NCI-H2107 treated with DMSO at 0.1 percent for 48 hours (cell line): Measurements from ENCODE around the gene ATP10B.

Experiments used
- DNase-seq: peaks from one replicate; lab custom pipeline; 2025; ENCODE audit not compliant: unreplicated experiment; lab: John Stamatoyannopoulos, UW

Gene ATP10B

DNA sequence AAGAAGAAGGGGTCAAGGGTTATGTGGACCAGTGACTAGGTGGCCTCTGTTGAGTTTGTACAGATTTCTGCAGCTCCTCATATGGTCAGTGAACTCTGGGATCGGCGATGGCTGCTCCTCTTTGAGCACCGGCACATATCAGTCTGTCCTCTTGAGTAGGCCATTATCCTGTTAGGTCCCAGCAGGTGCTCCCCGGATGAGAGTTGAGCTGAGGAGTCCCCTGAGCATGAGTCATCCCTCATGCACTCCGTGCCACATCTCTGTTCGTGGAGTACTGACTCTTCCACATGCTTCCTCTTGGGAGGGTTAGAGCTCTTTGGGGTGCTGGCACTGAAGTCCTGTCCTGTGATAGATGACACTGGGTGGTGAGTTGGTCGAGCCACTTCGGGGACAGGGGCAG, 286.6 kb downstream of the ATP10B start:
- no peak for DNase-seq

DNA sequence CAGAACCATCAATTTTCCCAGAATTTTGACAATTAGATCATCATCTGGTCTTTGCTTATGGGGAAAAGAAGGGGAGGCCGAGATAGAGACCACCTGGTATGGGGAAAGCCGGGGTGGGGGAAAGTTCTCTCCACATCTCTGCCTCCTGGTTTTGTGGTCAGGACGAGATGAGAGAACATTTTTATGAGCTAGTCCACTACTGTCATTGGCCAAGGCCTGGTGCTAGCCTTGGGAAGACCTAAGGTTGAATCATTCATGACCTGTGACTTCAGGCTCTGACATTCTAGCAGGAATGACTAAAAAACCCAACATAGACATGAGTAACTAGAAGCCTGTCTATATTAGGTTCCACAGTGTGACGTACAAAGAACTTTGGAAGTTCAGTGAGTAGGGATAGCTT, 295.2 kb downstream of the ATP10B start:
- no peak for DNase-seq

DNA sequence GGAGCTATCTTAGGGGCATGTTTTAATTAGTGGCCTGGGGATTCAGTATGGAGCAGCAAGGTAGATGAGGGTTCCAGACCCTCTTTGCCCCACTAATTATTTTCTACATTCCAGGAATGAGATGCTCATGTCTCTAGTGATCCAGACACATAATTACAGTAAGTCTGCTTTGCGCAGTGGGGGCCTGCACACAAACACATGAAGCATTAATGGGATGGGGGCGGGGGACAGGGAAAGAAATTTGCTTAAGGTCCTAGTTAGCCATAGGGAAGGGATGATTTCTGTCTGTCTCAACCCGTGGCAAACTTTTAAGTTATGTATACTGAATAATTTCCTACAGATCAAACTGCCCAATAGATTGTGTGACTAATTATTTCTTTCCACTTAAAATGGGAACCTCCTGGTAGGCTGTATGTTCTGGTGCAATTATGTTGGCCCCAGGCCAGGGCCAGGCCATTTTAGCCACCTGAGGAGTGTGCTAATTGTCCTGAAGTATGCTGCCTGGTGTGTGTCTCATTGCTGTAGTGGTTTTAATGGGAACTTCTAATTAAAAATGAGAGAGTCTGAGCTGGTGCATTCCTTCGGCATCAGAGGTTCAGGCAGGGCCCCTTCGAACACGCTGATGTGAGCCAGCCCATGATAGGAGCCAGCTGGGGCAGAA, 295.9 kb downstream of the ATP10B start:
- DNase-seq, result no peak

DNA sequence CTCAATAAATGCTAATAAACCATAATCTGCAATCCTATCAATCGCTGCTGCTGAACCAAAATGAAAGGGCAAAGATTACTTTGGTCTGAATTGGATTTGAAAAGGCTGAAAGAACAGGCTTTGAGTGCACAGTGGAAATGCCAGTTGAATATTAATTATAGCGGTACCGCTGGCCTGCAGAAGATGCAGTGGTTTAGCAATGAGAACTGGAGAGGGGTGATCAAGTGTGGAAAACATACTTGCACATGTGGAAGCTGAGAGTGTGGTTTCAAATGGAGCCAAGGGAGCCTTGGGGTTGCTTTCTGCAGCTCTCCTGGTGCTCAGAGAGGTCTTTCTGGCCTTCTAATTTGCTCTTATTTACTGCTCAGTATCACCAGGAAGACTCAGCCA, 296.4 kb downstream of the ATP10B start:
- no peak for DNase-seq

DNA sequence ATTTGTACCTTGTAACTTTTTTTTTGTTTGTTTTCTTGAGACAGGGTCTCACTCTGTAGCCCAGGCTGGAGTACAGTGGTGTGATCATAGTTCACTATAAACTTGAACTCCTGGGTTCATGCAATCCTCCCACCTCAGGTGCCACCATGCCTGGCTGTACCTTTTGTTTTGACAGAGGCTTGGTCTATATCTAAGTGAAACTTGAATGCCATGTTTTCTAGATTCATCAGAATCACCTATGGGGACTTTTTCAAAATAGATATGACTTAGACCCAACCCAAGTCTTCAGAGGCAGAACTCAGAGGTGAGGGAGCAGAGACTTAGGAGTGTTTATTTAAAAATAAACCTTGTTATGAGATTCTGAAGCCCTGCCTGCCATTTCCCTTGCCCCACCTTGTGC, 301.9 kb downstream of the ATP10B start:
- DNase-seq, result no peak

DNA sequence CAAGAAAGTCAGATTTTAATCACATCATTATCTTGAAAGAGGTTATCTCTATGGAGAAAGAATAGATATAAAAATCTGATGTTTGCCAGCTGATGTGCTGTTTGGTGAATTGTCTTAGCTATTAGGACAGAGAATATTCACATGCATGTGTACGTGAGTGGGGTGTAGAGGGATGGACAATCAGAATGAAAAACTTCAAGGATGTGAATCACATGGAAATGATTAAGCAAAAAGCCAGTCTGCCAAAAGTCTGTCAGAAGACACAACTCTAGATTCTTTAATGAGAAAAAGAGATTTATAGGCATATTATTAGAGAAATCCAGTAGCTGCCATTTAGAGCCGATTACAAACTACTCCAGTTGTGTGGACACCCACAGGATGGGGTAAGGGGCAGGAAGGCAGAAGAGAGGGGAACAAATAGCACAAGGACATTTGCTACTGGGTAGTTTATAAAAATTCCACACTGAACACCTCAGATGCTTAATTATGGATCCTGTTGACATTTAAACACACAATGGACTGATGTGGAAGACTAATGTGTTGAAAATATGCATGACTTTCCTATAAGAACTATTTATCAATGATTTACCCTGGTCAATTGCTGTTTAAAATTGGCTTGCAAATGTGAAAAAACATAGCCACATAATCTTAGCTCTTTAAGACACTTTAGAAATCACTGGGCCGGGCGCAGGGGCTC, 302.9 kb downstream of the ATP10B start:
- DNase-seq, result no peak

DNA sequence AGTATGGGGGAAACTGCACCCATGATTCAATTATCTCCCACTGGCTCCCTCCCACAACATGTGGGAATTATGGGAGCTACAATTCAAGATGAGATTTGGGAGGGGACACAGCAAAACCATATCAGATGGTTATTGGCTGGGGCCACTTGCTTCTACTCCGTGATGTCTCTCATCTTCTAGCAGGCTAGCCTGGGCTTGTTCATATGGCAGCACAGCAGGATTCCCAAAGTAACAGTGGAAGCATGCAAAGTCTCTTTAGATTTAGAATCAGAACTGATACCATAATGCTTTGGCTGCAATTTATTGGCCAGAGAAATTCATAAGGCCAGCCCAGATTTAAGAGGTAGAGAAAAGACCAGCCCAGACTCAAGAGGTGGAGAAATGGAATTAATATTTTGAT, 304.1 kb downstream of the ATP10B start:
- no peak for DNase-seq

DNA sequence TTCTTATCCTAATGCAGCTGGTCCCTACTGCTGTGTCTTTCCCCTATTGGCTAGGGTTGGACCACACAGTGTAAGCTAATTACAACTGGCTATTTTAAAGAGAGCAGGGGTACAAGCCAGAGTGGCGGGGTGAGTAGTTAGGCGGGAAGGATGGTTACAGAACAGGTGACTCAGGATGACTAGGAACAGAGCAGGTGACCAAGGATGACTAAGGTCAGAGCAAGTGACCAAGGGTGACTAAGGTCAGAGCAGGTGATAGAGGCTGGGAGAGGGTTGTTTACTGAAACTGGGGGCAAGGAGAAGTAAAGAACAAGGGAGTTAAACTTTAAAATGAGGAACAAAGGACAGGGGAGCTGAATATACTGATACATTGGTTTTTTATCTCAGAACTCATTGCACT, 304.9 kb downstream of the ATP10B start:
- no peak for DNase-seq

DNA sequence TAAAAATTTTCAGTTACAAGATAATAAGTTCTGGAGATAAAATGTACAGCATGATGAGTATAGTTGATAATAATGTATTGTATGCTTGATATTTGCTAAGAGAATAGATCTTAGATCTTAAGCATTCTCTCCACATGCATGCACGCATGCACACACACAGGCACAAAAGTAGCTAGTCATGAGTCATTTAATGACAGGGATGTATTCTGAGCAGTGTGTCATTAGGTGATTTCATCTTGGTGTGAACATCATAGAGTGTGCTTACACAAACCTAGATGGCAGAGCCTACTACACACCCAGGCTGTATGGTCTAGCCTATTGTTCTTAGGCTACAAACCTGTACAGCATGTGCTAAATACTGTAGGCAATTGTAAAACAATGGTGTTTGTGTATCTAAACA, 306.2 kb downstream of the ATP10B start:
- no peak for DNase-seq

DNA sequence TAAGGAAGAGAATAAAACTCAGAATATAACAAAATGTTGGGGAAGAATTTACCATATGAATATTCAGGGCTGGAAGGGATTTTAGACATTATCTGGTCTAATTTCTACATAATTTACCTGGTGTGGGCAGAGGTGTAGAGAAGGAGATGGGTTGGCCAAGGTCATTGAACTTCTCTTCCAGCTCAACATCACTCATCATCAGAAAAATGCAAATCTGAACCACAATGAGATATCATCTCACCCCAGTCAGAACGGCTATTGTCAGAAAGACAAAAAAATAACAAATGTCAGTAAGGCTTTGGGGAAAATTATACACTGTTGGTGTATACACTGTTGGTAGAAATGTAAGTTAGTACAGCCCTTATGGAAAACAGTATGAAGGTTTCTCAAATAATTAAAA, 308.6 kb downstream of the ATP10B start:
- no peak for DNase-seq

DNA sequence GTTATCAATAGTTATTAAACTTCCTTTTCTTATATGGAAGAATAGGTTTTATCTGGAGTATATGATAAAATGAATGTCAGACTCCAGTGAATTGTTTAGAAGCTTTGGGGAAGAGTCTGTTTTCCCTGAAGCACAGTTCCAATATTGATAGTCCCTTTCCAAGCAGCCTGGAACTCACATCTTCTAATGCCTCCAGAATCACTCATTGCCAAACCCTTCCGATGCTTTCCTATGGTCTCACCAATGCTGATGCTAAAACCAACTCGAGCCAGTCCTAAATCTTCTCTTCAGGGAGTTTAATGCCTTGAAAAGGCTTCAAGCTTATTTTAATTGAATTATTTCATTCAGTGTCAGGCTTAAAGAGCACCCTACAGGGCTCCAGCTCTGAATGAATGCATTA, 309.2 kb downstream of the ATP10B start:
- DNase-seq, result no peak

DNA sequence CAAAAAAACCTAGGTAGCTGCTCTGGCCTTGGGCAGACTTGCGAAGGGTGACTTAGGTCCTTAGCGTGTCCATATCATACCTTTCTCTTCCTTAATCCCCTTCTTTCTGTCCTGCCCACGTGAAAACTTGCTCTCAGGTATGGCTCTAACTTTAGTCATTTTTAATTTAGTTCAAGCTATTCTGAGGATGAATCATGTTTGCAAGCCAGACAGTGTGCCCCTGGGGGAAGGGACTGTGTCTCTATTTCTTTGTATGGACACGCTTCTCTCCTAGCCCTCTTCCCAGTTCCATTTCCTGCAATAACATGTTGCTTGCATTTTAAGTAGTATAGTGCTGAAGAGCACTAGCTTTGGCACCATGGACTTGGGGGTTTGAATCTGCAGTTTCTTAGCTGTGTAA, 309.7 kb downstream of the ATP10B start:
- DNase-seq, result no peak

DNA sequence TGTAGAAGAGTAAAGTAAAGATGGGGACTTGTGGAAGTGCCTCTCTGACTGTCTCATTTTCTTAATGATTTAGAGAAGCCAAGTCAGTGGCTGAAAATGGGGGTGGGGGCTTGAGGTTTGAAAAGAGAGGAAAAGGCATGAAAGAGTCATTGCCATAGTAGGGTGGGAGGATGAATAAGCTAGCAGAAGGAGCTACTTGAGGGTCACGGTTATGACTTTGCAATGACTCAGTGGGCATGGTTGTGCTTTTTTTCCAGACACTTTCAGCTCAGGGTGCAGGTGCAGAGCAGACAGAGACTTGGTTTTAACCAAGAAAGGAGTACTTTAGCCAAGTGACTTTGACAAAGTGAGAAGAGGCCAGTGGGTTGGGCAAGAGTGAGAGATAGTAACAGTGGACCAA, 312.6 kb downstream of the ATP10B start:
- DNase-seq, result no peak

DNA sequence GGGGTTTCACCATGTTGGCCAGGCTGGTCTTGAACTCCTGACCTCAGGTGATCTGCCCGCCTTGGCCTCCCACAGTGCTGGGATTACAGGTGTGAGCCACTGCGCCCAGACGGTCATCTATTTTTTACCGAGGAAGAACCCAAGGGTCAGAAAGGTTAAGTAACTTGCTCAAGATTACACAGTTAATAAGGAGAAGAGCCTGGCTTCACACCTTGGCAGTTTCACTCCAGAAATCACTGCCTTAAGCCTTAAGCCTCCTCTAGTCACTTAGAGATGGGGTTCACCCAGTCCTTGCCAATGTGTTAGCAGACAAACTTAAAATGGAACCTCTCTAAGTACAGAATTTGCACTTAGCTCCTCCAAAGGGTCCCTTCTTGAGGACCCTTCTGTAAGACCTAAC, 314.1 kb downstream of the ATP10B start:
- DNase-seq, result no peak

DNA sequence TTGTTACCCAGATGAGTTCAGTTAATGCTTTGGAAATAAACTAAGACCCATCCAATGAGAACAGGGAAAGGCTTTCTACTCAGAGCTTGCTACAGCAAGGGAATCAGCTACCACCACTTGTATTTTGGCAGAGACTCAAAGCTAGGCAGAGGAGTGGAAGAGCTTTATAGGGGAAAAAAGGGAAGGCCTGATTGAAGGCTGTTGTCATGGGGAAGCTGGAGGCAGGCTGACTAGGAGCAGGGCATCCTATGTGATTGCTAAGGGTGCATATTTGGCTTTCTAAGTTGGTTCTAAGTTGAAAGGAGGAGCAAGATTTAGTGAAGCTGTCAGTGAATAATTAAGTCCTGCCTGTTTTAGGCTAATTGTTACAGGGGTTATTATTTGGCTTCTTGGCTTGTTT, 314.9 kb downstream of the ATP10B start:
- DNase-seq, result no peak

DNA sequence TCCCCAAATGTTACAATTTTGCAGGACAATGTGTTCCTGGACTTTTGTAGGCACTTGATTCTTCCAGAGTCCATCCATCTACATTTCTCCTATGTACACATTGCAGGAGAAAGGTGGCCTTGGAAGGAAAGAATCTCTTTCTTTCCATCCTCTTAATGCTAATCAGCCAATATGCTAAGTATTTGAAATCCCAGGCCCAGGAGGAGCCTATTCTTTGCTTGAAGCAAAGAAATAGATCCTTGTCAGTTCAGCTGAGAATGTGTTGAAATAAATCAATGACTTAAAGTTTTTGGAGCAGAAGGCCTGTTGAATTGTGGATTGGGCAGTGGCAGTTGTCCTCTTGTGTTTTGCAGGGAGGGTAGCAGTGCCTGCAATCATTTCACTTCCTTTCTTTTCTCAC, 317.1 kb downstream of the ATP10B start:
- DNase-seq, result no peak

DNA sequence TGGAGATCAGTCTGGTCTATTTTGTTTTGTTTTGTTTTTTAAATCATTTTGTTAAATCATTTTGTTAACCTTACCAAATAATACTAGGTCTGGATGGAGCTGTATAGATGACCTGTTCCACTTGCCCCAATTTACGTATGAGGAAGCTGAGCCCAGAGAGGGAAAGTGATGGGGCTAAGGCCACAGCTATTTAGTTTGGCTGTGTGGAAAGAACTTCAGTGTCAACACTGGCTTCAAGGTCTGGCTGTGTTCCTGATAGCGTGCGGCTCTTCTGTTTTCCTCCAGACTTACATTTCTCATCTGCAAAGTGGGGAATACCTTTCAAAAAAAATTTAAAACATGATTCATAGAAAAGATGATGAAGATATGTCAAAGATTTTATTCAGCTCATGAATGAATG, 317.9 kb downstream of the ATP10B start:
- no peak for DNase-seq

DNA sequence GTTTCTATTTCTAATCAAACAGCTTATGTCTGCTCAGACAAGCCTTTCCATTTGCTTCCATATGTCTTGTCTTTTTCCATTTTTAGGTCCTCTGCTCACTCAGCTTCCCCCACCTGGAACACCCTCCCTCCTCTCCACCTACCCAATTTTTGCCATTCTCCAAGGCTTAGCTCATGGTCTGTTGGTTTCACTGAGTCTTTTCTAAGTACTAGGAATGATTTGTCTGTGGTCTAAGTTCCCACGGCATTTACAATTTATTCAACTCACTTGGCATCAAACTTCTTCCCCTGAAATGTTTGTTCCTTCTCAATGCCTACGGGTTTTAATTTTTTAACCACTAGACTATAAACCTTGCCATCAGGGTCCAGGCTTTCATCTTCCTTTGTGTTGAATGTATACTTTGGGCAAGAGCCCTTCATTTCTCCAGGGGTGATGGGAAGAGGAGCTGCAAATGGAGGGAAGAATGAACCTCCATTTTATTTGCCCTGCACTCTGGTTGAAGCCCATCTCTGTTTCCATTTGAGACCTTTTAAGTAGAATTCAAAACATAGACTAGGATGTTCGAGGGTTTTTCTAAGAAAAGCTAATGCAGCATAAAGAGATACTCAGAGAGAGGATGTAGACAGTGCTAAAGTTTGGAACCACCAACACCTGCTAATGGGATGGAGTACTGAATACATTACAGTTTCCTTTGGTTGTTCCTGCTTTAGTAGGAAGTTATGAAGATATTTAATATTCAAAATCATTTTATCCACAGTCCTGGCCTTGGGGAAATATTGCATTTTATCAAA, 326.3 kb downstream of the ATP10B start:
- DNase-seq, result no peak

DNA sequence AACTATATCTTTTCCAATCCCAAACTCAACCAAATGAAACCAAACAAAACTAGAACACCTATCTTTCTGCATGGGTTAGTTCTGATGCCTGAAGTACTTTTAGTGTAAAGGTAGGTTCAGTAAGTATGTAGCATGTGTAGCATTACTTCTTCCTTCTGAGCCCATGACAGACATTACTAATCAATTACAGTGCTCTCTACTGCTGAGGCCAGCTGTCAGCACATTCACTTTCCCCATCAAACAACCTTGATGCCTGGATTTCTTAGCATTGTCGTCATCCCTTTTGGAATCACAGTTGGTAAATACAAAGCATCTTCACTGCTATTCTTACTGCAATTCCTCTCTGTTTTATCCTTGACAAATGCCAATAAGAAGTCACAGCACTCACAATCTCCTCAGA, 327.2 kb downstream of the ATP10B start:
- DNase-seq, result no peak

DNA sequence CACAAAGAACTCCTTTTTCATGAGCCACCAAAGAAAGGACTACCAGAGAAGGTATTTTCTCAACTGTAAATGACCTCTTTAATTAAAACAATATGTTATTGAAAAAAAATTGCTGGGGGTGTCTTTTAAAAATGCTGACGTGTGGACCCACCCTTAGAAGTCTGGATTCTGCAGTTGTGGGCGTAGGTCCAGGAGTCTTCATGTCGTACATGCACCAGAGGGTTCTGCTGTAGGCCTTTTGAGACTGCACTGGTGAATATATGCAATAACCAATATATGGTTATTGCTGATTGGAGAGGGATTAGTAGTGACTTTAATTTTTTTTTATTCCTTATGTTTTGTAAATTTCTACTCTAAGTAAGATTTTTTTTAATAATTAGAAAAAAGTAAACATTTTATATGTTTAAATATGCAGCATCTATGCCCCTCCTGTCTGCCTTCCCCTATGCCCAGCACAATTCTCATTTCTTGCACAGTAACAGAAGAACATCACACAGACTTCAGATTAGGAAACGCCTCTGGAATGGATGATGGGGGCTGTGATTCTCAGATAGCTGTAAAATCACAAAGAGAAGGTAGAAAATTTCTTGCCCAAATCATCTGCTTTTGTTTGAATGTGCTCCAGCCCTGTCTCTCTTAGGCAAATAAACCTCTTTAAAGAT, 328.4 kb downstream of the ATP10B start:
- no peak for DNase-seq

DNA sequence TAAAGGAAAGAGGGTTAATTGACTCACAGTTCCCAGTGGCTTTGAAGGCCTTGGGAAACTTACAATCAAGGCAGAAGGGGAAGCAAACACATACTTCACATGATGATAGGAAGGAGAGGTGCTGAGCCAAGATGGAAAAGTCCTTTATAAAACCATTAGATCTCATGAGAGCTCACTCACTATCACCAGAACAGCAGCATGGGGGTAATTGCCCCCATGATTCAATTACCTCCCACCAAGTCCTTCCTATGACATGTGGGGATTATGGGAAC, 330.7 kb downstream of the ATP10B start:
- no peak for DNase-seq
